ENCODE measurements around the gene OR6S1.
A peak's percentile ranks its signal among the peaks of the same experiment; 100 is the strongest.
"Not testable (repeated sequence)": the region's sequence is repeated elsewhere in the genome, so short reads cannot be mapped to it uniquely, and the experiment has no call there.

The OR6S1 gene

DNA sequence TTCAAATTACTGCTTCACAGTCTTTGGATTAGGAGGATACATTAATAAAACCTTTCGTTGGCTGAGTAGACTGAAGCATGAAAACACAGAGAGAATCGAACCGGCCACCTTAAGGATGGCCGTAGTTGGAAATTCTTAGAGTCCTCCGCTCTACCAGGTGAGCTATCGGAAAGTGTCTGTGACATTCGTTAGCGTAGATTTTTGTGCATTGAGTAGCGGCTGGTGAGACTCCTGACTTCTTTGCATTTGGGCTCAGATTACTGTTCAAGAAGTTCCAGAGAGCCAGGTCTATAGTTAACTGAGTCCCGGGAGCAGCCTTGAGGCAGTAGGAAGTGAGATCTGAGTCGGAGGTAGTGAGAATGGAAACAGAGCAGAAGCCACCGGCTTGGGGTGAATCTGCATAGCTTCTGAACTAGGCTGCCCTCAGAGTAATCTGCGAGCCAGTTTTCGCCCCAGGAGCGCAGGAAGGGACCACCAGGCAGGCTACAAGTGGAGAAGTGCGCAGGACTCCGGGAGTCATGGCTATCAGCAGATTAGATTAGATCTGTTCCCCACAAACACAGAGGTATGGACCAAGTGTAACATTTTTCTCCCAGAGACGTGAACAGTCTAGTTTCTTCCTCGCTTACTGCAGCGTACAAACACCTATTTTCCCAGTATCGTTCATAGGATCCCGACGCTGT, 11.0 kb downstream of the OR6S1 start:
- peak; percentile 52 to 60 for DNase-seq

DNA sequence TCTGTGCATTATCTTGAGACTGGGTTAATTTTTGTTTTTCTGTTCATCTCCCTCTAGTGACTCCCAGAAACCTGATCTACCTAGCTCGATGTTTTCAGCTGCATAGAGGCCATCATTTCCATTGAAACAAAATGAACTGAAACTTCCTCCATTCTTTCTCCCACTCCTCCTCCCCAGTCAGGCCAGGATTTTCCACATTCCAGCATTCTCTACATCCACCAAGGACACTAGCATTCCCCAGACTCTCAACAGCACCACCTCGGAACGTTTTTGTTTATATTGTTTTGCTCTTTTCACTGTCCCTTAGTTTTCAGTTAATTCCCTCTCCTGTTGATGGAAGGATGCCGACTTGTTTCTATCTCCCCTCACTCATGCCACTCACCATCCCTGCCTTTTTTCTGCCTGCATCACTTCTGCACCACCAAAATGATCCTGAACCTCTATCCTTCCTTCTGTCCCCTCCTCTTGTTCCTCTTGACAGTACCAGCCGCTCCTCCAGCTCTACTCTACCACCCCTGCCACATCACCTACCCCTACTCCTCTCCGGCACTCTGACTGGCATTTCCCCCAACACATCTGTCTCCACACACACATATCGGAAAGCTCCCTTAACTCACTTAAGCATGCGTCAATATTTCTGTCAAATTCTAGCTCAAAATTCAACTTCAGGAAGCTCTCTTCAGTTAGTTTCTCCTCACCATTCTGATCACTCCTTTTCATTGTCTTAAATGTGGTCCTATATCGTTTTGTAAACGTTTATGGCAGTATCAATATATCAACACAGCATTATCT, 13.2 kb downstream of the OR6S1 start:
- DNase-seq = no peak

DNA sequence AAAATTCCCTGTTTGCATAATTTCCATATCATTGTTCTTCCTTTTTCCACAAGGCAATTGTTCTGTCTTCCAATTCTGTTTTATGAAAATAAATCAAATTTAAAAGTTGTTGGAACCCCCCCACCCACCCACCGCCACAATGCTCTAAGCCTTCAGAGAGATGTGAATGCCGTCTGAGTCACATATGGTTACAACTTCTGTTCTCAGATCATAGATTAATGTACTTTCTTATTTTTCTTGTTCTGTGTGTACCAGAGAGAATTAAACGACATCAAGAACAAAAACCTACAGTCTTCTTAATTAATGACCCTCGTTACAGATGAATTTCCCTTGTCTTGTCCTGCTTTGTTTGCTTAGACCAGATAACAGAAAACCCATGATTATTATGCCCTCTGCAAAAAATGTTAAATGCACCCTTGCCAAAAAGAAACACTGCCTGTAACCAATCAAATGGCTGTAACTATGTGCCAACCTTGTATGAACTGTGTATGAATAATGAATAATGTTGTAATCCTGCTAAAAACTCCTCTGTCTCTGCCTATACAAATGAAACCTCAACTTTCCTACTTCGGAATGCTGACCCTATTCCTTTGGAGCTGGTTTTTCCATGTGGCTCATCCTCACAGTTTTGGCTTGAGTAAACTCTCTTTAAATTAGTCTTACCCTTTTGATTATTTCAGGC, 14.0 kb downstream of the OR6S1 start:
- DNase-seq = no peak

DNA sequence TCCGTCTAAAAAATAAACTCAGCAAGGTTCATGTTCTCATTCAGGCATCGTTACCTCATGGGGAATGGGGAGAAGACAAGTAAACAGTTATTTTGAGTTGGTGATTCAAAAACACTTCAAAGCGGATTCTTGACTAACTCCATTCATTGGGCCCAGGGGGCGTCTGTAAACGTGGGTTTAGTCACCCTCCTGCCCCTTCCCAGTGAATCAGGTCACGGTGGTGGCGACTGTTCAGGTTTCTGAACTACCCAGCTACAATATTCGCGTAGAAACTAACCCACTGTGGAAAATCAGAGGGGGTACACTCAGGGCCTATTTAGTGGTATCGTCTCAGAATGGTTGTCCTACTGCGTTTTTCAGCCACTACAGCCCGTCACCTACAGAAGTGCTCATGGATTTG, 15.2 kb downstream of the OR6S1 start:
- DNase-seq = no peak

DNA sequence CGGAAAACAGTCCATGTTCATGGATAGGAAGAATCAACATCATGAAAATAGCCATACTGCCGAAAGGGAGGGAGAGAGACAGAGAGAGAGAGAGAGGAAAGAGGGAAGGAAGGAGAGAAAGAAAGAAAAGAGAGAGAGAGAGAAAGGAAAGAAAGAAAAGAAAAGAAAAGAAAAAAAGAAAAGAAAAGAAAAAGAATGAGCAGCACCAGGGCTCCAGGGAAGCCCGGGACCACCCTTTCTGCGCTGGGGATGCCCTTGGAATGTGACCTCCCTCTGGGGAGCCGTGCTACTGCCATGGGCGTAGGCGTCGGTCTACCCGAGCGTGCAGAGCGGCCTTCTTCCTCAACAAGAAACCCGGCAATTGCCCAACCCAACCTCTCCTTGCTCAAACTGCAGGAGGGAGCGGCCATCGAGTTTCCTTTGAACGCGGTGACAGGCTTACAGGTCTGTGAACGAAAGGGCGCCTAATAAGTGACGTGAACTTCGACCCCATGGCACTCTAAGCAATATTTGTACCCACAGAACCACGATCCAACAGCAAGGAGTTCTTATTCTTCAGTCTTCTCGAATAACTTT, 16.9 kb downstream of the OR6S1 start:
- peak; percentile 60 to 62 for DNase-seq

DNA sequence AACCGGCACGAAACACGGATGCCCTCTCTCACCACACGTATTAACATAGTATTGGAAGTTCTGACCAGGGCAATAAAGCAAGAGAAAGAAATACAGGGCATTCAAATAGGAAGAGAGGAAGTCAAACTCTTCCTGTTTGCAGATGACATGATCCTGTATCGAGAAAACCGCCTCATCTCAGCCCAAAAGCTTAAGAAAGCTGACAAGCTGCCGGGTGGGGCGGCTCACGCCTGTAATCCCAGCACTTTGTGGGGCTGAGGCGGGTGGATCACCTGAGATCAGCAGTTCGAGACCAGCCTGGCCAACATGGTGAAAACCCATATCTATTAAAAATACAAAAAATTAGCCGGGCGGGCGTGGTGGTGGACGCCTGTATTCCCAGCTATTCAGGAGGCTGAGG, 17.7 kb downstream of the OR6S1 start:
- no peak for DNase-seq

DNA sequence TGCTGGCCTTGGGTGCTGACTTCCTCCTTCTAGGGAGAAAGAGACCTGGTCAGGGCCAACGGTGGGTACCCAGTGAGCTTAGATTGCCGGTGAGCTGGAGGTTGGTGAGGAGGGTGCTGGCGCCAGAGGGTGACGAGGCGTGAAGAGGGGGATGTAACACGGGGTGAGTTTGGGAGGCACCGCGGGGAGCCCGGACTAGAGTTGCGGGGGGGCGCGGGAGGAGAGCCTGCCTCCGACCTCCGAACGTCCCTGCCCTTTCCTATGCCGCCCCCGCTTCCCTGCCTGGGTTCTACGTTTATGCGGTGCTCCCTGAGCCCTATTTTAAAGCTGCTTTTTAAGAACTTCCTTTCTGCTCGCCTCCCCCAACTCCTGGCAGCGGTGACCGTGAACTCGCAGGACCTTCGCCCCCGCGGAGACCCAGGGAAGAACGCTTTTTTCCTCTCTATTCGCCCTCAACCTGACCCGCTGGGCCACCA, 18.6 kb downstream of the OR6S1 start:
- no peak for DNase-seq

DNA sequence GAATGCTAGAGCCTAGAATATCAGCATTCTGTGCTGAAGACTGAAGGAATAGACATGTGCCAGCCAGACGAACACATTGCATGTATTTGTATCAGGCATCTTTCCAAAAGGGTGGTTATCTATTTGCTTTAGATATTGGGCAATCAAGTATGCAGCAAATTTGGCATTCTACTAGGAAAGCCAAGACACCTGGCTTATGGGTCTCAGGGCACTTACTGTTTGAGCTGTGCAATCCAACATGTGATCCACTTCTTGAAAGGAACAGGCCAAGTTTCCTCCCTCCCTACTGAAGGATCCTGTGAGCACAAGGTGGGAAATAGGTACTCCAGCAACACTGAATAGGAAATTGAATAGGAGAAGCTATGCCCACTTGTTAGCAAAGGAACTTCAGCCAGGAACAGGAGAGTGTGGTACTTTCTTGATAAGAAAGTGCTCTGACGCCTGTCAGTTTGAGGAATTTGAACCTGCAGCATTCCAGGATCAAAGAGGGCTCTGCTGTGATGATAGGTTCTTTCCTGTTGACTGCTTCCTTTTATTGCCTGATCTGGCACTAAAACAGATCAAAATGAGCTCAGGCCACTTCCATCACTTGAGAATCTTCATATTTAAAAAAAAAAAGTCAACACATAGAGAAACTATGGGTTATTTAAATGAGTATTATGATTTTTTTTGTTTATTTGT, 20.6 kb downstream of the OR6S1 start:
- DNase-seq = no peak

DNA sequence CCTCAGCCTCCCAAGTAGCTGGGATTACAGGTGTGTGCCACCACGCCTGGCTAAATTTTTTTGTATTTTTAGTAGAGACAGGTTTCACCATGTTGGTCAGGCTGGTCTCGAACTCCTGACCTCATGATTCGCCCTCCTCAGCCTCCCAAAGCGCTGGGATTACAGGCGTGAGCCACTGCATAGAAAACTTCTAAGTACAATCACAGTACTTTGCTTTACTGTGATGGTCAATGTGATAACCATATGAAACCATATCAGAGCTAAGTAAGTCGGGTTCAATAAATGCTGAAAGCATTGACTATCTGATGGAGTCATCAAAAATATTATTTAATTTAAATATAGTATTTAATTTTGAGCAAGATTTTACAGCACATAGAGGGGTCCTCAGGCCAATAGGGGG, 21.8 kb downstream of the OR6S1 start:
- not testable (repeated sequence) for DNase-seq

DNA sequence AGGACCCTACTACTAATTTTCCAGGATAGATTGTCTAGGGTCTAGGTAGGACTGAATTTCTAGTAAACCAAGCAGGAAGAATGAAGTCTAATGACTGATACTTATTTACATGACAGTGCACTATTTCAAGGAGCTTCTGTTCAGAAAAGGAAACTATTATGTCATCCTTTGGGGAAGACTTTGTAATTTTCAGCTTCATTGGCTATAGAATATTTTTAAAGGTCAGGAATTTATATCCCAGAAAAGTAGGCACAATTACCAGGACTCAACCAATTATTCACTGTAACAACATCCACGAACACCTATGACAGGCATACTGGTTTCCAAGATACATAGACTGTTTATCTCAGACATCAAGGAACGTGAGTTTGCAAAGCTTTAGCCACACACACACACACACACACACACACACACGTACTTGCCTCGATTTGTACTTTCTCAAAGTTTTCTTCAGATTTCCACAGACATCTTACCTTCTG, 23.2 kb downstream of the OR6S1 start:
- no peak for DNase-seq

DNA sequence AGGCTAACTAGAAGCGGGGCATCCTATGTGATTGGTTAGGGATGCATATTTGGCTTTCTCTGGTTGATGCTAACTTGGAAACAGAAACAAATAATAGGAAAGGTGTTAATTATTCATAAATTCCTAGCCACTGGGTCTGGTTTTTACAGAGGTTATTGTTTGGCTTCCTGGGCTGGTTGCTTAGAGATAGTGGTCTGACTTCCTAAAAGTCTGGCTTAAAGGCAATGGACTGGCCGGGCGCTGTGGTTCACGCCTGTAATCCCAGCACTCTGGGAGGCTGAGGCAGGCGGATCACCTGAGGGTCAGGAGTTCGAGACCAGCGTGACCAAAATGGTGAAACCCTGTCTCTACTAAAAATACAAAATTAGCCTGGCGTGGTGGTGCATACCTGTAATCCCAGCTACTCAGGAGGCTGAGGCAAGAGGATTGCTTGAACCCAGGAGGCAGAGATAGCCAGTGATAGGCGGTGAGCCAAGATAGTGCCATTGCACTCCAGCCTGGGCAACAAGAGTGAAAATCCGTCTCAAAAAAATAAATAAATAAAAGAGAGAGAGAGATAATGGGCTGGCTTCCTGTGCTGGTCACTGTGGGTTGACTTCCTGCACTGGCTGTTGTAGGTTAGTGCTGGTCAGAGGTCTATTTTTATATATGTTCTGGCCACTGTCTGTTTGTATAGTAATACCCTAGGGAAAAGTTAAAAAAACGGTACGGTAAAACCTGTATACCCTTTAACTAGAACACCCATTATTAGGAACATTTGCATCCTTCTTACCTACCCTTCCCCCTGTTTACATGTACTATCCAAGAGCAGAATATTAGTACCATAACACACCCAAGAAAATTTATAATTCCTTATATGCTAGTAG, 24.1 kb downstream of the OR6S1 start:
- no peak for DNase-seq

DNA sequence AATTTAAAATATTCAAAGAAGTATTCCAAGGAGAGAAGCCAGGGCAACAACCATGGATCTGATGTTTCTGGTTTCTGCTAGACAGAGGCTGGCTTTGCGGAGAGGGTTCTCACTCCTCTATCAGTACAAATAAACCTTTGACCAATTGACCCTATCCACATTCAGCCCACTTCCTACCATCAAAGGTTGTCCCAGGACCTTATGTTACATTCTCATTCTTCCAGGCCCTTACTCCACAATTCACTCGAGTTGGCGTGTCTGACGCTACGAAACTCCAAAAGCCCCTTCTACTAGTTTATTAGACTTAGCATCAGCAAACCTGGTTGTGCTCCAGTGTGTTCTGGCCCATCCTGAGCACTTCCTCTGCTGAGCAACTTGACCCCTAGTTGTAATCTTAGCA, 25.5 kb downstream of the OR6S1 start:
- no peak for DNase-seq

DNA sequence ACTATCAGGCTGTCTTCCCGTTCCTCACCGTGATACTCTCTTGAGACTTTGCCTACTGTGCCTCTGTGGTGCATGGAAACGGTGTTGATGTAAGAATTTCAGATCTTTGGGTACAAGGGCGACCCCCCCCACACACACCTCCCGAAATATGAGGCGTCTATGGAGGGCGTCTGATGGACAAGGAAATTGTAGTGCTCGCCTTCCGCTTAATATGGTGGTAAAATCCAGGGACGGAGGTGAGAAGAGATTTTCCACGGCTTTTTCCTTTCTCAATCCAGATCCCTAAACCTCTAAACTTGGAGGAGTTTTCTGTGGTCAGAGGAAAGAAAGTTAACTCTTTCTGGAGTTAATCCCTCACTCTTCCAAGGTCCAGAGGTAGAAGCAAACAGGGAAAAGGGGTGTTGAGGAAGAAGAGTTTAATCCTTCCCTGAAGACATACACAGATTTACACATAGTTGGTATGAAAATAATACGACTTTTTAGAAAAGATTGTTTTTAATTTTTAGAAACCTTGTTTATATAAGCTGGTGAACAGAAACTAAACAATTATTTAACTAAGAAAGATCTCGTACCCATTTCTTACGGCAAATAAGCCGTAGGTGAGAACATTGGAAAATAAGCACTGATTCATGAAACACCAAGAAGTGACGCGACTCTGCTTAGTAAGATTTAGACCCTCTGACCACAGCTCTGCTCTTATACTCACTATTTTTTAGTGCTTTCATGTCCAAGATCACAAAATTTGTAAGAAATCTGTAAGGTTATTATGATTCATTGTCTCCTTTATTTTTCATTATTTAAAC, 27.3 kb downstream of the OR6S1 start:
- peak; percentile 62 to 68 for DNase-seq

DNA sequence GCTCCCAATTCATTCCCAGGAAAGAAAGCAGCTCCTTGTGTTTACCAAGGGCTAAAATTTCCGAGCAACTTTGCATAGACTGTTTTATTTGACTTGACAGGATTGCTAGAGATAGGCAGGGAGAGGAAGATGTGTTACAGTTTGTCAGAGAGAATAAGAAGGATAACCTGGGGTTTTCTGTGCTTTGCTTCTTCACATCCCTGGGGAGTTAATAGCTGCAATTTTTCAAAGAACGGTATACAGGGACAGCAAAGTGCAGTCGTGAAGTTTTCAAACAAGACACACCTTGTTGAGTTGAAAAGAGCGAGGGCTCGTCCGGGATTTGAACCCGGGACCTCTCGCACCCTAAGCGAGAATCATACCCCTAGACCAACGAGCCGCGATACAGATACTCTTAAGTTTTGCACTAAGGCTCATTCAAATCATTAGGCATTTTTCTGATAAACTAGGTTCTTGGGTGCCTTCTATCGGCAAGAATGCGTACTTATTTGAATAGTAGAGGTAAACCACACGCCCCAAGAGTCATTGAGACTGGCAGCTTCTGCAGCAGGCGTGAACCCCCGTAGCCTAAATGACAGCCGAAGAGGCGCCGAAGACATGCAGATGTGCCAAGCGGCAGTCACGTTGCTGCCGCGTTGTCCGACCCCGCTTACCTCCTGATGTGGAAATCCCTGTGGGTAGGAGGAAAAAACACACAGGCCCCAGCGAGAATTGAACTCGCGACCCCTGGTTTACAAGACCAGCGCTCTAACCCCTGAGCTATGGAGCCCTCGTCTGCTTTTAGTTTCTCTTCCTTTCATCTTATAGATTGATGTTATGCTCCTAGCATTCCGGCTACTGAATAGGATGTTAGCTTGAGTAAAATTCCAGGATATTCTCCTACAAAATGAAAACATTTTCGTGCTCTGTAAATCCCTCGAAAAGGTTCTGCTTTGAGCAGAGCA, 28.1 kb downstream of the OR6S1 start:
- peak; percentile 96 to 98 for DNase-seq

DNA sequence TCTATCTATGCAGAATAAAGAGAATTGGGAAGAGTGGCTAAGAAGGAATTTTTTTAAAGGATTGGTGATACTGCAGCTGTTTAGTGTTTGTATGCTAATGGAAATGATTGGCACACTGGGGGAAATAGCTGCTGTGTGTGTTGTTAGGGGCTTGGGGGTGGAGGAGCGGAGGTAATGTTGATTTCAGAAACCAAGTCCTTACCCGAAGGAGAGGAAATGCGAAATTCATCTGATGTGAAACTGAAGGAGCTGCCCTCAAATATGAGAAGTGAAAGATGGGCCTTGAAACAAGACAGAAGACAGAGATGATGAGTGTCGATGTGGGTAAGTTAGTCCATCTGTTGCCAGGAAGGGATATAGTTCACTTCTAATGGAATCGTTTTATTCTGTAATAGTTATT, 29.1 kb downstream of the OR6S1 start:
- no peak for DNase-seq

DNA sequence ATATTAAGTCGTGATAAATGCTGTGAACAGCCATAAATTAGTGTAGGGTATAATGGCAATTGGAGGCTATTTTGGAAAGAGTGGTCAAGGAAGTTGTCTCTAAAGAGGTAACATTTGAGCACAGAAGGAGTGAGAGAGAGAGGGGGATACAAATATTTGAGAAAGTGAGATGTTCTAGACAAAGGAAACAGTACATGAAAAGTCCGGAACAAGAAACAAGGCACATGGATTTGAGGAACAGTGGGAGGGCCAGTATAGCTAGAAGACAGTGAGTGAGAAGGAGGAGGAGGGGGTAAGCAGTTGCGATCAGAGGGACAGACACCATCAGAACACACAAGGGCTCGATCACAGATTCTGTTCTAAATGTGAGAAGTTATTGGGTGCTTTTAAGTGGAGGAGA, 30.2 kb downstream of the OR6S1 start:
- DNase-seq = no peak

DNA sequence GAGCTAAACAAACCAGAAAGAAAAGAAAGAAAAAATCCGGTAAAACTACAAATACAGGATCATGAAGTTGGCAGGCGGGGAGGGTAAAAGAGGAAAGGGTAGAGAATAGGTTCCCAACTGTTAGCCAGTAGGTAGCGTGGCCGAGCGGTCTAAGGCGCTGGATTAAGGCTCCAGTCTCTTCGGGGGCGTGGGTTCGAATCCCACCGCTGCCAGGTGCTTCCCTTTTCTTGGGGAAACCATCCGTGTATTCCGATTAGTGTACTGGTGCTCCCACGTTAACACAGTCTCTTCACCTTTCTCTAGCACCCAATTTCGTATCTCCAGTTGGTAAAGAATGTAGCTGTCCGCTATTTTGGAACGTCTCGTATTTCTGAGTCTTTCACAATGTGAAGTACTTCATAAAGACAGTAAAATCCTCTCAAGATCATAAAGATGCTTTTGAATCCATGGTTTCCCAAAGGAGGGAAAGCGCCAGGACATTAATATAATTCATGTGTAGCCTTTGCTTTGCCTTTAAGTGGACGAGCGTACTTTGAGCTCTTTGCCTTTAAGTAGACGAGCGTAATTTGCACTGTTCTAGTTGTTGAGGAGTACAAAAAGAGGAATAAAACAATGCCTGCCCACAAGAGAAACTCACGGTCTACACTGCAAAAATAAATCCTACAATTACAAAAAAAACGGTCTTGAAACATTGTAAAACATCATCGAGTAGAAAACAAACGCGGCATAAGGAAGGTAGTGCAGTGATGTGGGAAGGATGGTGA, 31.3 kb downstream of the OR6S1 start:
- peak; percentile 83 to 92 for DNase-seq

DNA sequence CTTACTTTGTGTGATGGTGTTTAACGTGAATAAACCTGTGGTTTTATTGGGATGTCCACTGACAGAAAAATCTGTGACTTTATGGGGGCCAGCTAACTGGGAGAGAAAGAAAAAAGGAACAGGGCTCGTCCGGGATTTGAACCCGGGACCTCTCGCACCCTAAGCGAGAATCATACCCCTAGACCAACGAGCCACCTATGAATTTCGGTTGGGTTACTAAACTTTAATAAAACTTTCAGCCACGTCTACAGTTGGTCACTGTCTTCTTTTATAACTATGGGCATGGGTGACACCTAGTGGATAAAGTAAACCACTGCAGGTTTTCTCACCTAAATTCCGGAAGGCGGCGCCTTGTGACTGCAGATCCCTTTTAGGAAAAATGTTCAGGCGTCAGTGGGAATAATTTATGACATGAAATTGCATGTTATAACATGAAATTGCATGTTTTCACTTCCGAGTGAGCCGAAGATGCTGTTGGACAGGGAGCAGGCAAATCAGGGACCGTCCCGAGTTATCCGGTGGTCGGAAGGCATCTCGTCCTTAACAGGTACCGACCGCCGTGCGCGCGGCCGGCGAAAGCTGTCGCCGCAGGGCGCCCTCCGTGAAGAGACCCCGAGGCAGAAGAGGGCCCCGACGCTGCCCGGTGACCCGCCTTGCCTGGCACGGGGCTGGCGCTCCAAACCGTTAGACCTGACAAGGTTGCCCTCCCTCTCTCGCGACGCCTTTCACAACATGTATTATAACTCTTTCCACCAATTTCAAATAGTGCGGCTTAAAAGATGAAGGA, 32.1 kb downstream of the OR6S1 start:
- DNase-seq = peak; percentile 87 to 88

All from SHP77 (cell line).